Measurements from ENCODE around the gene PTPN18.
A peak's percentile ranks its signal among the peaks of the same experiment; 100 is the strongest.

The PTPN18 gene

DNA sequence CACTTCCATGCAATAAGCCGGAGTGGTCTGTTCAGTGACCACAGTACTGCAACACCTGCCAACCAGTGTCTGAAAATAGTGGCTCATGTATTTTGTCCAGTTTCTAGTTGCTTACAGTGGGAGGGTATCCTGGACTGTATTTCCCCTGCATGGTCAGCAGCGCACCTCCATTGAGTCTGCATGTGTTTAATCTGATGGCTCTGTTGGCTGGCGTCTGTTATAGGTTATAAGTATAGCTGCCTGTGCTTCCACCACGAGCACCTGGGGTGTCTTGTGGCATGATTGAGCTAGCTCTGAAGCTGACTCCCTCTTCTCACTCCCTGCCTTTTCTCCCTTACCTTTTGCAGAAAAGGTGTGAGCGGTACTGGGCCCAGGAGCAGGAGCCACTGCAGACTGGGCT lies 12.9 kb downstream of the PTPN18 start:
- no peak for DNase-seq

DNA sequence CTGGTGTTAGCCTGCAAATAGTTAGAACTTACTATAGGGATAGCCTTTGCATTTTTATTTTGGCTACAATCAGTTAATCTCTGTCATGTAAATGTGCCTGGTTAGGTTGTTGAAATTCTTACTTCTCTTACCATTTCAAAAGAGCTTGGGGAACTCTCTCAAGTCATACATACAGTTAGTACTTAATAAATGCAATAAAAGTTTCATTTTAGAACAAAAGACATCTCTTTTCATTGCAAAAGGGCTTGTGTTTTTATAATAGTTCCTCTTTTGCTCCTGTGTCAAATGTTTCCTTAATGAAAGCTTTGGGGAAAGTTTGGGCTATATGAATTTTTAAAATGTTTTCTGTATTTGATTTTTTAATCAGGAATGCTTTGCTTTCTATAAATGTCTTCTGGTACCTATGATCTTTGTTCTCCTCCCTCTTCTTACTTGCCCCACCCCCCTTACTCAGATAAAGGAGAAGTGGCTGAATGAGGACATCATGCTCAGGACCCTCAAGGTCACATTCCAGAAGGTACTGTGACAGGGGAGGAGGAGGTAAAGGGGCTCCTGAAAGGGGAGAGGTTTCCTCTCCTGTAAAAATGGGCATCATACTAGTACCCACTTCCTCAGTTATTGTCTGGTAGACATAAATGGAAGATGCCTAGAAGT lies 13.6 kb downstream of the PTPN18 start:
- no peak for DNase-seq

DNA sequence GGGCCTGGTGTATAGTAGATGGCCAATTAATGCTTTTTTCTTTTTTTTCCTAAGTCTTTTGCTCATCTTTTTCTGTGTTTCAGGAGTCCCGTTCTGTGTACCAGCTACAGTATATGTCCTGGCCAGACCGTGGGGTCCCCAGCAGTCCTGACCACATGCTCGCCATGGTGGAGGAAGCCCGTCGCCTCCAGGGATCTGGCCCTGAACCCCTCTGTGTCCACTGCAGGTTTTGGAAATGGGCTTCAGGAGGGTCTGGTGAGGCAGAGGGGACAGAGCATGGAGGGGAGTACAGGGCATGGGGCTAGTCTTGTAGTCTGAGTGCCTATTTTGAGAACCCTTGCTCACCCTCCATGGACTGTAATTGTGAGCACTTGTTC lies 14.1 kb downstream of the PTPN18 start:
- DNase-seq: no peak

DNA sequence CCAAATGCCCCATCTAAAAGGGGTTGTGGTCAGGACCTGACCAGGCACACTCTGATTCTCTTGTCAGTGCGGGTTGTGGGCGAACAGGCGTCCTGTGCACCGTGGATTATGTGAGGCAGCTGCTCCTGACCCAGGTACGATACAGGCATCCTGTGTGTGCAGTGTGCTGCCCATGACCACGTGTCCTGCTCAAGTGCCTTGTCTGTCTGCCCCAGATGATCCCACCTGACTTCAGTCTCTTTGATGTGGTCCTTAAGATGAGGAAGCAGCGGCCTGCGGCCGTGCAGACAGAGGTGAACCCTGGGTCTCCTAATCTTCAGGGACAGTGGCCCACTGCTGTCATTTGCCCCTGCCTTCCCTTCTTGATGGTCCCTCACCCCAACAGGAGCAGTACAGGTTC lies 14.6 kb downstream of the PTPN18 start:
- DNase-seq: no peak

DNA sequence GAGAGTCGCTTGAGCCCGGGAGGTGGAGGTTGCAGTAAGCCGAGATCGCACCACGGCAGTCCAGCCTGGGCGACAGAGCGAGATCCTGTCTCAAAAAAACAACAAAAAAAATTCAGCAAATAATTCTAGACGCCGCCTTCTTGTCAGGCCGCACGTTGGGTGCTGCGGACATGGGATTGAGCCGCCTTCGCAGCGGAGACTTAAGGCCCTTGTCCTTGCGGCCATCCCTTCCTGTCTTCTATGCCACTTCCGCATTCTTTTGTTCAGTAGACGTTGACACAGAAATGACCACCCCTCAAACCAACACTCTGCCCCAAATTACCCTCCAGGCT lies 15.8 kb downstream of the PTPN18 start:
- DNase-seq: no peak

DNA sequence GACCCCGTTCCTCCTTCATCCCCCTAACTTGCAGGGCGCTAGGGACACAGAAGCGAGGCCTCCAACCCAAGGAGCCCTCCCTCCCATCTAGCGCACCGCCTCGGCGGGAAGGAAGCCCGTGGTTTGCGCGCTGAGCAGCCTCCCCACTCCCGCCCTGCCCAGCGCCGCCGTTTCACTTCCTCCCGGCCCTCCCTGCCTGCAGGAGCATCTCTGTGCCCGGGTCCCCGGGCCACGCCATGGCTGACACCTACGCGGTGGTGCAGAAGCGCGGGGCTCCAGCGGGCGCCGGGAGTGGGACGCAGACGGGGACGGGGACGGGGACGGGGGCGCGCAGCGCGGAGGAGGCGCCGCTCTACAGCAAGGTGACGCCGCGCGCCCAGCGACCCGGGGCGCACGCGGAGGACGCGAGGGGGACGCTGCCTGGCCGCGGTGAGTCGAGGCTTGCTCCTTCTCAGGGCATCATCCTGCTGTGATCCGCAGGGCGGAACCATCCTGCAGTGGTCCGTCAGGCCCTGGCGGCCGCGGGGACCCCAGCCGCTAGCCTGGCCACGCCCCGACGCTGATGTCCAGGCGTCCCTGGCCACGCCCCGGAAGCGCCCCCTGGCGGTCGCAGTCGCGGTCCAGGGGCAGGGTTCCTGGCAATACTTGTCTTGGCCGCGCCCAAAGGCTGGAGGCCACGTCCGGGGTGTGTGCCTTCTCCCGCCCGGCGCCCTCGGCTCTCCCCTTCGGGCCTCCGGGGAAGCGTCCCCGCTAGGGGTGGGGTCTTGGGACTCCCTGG lies 16.4 kb downstream of the PTPN18 start:
- peak; percentile 61 for DNase-seq

DNA sequence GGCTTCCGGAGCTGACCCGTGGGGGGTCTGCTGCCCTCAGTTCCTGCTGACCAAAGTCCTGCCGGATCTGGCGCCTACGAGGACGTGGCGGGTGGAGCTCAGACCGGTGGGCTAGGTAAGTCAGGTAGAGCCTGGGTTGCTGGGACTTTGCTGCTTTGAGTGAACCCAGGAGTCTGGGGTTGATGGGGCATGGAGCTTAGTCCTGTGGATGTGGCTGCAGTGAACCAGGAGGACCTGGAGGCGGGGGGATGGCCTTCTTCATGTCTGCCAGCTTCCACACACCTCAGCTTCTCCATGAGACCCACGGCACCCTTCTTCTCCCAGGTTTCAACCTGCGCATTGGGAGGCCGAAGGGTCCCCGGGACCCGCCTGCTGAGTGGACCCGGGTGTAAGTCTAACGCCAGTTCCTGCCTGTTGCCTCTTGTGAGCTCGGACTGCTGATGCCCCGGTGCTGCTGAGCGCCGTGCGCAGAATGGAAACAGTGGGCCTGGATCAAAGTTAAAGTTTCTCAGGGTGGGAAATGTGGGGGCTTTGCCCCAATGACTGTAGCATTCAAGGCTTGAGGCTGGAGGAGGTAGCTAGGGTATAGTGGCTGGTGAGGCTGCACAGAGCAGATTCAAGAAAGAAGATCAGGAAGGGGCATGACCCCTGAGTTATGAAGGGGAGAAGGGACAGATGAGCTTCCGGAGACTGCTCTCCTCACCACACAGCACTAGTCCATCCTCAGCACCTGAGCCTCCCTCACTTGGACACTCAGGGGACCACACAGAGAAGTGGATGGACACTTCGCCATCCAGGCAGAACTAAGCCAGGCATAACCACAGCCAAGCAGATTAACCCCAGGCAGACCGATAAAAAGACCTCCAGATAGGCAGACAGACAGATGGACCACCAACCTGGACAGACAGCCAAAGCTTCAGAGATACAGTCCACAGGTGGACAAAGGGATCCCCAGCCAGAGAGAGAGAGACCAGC lies 17.3 kb downstream of the PTPN18 start:
- no peak for DNase-seq

DNA sequence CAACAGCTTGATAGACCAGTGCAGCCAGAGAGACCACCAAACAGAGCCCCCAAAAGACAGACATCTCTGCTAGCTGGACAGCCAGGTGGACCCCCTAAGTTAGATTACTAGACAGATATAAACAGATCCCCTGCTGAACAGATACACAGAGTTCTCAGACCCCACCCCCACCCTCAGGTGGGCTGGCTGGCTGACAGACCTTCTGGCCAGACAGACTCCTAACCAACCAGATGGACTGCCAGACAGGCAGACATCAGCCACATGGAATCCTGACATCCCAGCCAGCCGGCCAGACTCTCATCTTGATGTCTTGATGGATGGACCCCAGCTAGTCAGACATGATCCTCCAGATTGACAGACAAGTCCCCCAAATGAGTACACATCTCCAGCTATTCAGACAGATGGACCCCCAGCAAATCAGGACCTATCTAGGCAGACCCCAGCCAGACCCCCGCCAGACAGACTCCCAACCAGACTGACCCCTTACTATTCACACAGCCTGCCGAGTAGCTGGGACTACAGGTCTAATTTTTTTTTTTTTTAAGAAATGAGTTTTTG lies 18.0 kb downstream of the PTPN18 start:
- DNase-seq: no peak

DNA sequence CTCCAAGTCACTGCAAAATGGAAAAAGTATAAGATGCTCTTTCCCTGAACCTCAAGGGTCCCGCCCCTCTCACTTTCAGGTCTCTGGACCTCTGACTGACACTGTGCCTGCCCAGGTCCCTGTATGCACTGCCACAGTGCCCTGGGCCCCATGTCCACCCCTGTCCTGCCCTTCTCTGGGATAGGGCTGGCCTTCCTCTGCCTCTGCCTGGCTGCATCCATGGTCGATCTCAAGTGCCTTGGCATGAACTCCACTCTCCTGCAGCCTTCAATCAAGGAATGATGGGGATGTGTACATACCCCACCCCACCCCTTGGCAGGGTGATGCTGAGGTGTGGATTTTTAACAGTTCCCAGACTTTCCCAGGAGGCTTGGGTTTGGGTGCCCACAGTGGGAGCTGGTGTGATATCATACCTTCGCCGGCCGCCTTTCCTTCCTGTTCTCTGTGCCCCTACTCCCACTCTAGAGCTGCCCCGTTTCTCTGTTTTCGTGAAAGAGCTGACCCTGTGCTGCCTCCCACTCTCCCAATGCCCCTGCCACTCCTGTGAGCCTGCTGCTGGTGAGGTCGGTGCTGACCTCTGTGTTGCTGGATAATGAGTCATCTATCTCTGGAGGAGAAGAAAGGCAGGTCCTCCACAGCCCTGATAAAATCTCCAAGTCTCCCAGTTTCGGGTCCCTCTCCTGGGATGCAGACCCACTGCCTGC lies 18.9 kb downstream of the PTPN18 start:
- no peak for DNase-seq

DNA sequence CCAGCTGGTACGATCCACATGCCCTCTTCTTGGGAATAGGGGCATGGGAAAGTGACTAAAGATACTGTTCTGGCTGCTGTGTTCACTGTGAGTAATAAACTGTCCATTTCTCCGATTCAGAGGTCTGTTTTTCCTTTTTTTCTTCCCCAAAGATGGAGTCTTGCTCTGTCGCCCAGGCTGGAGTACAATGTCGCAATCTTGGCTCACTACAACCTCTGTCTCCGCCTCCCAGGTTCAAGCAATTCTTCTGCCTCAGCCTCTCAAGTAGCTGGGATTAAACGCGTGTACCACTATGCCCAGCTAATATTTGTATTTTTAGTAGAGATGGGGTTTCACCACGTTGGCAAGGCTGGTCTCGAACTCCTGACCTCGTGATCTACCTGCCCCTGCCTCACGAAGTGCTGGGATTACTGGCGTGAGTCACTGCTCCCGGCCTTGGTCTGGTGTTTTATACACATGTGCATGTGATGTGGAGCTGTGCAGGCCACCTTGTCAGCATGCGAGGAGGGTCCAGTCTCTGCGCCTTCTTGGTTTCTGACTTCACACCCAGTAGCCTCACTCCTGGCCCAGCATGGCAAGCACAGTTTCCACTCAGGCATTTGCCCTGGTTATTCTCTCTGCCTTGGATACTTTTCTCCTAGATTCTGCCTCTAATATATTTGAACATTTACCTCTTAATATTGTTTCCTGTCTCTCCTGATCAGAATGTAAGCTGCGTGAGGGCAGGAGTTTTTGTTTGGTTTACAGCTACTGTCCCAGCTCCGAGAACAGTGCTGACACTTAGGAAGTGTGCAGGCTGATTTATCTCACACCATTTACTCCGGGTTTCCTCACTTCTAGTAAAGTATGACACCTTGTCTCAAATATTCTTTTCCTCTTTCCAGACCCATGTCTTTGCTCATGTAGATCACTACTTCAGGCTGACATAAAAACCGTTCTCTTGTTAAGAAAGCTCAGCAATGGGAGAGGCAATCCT lies 19.7 kb downstream of the PTPN18 start:
- DNase-seq: no peak

DNA sequence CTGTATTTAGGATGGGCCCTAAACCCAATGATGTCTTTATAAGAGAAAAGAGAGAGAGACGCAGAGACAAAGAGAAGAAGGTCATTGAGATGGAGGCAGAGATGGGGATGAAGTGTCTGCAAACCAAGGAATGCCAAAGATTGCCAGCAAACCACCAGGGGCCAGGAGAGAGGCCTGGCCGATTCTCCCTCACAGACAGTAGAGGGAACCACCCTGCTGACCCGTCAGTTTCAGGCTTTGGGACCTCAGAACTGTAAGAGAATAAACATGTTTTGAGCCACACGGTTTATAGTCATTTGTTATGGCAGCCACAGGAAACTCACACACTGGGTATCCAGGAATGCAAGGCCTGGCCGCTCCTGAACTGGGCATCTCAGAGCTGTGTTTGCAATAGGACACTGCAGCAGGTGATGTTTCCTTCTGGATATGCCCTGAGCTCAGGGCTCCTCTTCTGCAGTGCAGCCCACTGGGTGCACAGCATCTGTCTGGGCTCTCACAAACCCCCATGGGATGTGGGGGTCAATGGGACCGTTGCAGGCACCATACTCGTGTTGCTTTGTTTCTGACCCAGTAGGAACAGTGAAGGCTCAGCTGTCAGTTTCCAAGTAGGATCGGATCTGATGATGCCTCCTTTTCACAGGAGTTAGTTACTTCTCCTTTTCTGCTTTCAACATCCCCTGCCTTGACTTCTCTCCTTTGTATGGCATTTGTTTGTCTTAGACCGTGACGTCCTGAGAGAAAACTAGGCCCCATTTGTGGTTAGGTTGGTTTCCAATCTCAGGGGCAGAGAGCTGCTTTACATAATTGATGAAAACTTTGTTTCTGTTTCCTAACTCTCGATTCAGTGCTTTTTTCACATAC lies 20.8 kb downstream of the PTPN18 start:
- no peak for DNase-seq

DNA sequence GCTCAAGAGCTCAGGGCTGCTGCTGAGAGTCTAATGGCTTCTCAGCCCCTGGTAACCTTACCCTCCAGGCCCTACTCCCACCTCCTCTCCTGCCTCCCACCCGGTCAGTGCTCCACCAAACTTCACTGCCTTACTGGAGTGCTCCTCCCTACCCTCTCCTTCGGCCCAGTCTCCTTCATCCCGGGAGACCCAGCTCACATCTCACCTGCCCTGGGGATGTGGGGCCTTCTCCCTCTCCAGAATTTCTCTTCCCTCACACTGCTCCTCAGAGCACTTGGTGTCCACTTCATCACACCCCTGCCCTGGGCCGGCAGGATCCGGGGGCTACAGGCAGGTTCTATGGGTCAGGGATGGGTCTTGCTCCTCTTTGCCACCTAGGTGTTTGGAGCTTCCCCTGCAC lies 21.6 kb downstream of the PTPN18 start:
- DNase-seq: no peak

DNA sequence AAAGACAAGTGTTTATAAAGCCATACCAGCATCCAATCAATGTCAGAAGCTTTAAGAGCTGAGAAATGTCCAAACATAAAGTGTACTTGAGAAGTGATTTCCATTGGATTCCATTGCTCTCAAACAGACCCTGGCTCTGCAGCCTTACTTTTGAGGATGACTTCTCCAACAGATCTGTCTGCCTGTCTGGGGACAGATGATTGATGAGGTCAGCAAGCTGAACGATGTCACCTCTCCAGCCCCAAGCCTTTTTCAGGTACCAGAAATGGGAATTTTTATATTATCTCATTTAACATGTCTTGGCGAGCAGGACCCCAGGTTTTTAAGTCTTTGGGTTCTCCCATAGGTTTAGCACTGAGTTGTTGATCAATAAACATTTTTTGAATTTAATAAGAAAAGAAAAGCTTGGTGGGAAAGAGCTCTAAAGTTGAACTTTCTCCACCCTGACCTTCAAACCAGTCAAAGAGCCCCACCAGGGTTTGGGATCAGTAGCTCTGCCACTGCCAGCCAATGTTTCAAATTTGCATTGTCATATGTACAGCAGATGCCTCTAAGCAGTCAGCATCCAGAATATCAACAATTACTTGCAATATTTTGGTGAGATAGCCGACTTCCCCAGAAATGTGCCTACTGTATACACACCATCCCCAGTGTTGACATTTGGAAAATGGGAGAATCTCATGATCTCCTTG lies 22.5 kb downstream of the PTPN18 start:
- DNase-seq: no peak

DNA sequence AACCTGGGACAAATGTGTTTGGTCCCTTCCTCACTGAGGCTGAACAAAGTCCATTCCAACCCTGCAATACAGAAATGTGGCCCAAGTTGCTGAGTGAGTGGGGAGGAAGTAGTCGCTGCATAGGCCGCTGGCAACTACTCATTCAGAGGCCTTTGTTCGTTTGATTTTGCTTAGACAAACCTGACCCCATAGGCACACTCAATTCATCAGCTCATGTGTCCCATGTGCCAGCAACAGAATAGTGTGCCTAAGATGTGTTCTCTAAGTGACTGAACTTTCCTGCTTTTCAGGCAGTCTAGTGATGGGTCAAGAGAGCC lies 23.0 kb downstream of the PTPN18 start:
- DNase-seq: no peak

DNA sequence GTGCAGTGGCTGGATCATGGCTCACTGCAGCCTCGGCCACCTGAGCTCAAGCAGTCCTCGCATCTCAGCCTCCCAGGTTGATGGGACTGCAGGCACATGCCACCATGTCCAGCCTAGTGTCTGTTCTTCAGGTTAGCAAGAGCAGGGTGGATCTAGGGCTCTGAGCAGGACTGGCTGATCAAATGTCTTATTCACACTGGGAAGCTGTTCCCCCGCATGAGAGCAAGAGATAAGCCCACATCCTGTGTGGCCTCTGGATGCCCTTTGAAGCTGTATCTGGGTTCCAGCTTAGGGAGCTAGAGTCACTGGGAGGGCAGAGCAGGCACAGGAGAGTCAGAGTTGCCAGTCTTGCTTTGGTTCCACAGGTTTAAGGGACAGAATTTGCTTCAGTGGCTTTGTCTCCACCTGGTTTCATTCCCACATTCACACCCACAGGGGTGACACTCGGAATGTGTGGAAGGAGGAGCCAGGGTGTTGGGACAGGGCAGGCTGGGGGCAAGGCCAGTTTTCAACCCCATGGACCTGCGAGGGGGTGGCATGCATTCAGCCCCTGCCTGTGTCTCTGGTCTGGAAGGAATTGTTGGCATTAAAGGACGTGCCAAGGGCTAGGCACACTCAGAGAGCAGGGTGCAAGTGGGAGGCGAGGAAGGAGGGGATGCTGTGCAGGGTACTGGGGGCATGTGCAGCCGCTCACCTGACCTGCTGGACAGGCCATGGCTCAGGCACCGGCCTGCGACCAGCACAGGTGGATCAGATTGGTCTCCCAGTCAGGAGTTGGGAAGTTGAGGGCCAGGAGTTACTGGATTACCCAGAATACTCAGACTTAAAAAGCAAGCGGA lies 24.5 kb downstream of the PTPN18 start:
- no peak for DNase-seq

DNA sequence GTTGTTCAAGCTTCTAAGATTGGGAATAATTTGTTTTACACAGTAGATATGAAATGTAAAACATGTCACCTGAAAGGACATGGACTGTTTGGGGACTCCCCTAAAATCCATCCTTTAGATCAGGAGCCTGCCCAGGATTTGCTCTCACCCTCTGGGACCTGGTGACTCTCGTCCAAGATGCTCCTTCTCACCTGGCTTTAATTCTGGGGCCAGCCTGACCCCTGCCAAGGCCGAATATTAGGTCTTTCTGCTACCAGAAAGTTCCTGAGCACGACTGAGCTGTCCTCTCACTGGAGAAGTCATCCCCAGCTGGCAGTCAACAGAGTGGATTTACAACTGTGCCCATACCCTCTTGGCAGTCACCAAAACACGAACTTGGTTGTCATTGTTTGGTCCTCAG lies 25.3 kb downstream of the PTPN18 start:
- DNase-seq: no peak

DNA sequence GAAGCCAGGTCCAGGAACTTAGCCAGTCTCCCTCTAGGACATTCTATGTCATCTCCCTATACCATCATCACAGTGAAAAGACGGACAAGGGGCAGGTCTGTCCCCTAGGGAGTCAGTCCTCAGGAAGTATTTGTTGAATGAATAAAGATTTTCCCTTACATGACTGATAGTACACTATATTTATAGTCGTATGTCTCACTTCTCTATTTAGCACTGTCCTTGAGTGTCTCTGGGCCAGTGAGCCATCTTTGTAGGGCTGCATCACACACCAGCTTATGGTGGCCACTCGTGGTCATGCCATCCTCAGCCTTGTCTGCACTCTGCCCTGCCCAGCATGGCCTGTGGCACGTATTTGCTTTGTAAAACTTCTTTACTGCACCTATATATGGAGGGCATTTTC lies 25.8 kb downstream of the PTPN18 start:
- DNase-seq: no peak

DNA sequence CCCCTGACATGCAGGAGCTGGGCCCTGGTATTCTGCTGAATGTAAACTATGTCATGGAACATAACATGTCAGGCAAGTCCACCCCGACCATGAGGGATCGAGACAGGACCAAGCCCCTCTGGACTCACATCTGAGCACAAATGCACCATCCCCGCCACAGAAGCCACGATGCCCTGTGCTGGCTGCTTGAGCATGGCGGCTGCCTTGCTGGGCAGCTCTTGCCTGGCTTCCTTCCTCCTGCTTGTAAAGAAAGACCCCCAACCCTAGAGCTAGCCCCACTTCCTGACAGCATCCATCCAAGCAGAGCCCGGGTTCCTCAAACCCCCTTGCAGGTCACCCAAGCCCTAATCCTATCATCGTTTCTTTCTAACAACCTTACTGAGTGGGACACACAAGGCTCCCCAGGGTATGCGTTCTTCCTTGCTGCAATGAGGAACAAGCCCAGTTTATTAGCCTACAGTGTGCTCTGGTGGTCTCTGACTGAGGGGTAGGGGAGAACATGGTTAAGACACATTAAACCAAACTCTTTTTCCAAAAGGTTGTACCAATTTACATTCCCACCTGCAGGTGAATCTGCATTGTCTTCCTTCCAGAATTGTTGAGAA lies 26.6 kb downstream of the PTPN18 start:
- DNase-seq: no peak

DNA sequence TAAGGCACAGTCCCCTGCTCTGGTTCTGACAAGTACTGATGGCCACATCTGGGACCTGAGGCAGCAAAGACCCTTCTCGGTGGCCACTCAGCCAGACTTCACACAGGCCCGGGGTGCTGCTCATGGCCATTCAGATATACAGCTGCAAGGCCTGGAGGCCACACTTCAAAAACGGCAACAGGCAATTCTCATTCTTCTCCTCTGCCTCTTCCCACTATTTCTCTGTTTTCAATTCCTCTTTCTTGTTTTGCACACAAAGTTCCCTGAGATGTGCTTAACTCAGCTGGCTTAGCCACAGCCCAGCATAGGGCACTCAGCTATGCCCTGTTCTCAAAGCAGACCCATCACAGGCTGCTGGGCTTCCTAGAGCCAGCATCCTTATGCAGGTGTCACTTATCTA lies 29.9 kb downstream of the PTPN18 start:
- no peak for DNase-seq
